GM18526 (cell line): ENCODE measurements around the gene ERCC6.

Experiments
- POLR2A ChIP-seq: IDR thresholded peaks from 3 replicates; pipeline ENCODE4 v1.6.1; 2011; ENCODE audit not compliant: insufficient read length; ENCODE audit errors: extremely low read depth

Gene ERCC6

DNA sequence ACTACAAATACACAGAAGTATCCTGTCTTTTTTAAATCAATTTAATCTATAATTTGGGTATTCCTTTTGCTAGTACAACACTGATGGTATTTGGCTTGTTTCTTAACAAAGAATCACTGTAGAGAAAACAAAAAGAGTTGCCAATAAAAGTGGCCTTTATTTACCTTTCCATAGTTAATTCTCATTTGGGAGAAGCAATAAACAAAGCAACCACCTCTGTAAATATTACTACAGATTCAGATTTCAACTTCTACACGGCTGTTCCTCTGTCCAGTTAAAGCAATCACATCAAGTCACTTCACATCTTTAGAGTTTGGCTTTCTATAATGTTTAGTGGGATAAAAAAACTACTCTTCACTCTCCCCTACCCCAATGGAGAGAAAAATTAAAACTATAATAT lies 34.4 kb downstream of the ERCC6 start:
- TF ChIP-seq POLR2A: no peak

DNA sequence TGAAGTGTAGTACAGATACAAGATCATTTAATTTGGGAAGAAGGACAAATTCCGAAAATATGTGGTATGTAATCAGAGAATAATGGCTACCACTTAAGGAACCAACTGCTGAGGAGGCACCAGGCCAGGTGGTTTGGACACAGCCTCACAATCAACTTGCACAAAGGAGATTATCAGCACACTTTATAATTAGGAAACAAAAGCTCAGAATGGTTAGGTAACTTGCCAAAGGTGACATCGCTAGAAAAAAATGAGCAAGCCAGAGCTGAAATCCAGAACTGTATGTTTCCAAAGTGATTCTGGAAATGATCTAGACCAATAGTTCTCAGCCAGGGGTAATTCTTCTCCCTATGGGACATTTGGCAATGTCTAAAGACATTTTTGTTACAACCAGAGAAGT lies 36.6 kb downstream of the ERCC6 start:
- TF ChIP-seq POLR2A: no peak

DNA sequence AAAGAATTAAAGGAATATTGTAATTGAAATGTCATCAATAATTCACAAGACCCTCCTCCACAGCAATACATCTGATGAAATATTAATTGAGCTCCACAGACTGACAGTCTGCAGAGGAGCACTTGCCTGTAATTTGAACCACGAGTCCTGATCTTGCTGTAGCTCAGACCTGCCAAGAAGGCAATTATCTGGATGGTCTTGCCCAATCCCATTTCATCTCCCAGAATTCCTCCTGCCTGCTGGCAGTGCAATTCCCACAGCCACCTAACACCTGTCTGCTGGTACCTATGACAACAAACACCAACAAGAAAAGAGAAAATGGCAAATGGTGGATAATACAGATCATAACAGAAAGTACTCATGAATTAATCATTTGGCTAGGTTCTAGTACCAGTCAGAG lies 38.5 kb downstream of the ERCC6 start:
- TF ChIP-seq POLR2A: no peak

DNA sequence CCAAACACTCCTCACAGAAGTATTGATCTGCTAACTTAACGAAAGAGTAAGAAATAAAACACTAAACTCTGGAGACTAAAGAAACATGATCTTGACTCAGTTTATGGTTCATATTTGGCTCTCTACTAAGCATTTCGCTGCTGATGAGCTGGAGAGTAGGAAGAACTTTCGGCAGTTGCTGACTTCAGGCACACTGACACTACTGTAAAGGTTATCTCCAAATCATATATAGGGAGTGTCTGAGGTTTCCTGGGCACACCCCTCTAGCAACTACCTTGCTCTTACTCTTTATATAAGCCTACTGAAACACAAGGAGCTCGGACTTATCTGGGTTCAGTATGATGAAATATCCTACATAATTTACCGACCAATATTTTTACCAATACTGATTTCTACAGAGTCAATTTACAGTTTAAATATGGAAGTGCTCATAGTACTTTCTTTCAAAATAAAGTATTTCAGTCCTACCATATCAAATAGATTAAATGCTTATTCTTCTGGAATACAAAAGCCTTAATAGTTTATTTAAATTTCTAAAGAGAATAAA lies 39.5 kb downstream of the ERCC6 start:
- no peak for TF ChIP-seq POLR2A

DNA sequence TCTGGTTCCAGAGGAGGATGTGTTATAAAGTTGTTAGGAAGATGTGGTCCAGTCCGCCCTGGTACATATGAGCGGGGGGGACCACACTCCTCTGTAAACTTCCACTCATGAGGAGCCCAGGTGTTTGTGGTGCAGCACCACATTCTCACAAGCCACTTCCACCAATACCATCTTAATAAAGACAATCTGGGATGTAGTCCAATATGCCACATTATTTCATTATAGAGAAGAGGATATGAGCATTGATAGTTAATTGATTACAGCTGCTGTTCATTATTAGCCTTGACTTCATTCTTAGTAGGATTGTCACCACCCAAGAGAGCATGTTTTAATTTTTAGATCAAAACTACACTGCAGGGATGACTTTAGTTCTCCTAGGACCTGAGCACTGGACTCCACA lies 40.5 kb downstream of the ERCC6 start:
- TF ChIP-seq POLR2A: no peak

DNA sequence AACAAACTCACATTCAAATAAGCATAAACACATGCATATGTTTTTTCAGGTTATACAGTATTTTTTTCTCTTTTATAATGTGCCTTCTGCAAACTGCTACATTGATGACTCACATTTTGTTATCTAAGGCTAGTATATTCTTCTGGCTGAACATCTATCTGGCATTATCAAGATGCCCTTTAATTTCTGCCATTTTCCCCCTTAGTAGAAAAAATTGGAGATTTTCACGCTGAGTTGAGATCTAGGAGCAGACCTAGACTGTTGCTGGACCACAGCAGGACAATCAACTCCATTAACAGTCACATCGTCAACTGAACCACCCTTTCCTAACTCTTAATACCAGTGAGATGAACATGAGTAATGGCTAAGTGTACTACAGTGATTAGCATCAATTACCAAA lies 41.6 kb downstream of the ERCC6 start:
- TF ChIP-seq POLR2A: no peak

DNA sequence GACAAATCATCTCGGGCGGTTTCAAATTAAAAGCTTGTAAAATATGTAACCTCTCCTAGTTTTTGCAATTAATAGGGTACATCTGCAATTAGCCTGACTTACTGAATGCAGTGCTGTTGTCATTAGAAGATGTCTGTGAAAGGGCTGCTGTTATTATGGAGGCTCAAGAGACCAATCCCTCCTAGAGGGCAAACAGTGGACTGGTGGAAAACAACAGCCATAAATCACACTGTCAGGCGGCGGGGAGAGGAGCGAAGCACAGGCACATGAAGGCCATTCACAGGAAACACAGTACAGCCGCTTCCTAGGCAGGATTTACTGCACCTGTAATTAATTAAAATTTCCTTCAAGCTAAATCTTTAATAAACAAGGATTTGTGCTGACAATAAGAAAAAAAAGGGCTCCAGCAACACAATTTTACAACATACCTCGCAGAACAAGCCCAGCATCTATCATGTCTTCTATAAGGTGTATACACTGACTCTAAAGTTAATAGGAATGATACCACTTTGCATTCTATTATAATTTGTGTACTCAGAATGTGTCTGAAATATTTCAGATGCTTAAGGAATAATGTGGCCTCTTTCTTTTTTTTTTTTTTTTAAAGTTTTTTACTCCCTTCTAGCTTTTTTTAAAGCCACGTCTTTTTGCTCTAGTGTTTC lies 50.7 kb downstream of the ERCC6 start:
- no peak for TF ChIP-seq POLR2A

DNA sequence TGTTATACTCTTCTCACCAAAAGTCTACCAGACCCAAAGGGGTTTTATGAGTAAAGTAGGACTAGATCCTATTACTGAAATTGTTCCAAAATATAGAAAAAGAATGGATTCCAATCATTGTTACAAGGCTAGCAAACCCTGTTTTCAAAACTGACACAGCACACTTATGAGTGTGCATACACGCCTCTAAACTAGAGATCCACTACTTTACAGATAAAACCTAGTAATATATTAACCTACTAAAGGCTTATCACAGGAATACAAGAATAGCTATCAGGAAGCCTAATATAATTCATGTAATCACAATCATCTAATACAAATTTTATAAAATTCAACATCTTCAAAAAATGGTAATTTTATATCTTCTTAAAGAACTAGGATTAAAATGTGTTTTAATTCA lies 52.2 kb downstream of the ERCC6 start:
- TF ChIP-seq POLR2A: no peak

DNA sequence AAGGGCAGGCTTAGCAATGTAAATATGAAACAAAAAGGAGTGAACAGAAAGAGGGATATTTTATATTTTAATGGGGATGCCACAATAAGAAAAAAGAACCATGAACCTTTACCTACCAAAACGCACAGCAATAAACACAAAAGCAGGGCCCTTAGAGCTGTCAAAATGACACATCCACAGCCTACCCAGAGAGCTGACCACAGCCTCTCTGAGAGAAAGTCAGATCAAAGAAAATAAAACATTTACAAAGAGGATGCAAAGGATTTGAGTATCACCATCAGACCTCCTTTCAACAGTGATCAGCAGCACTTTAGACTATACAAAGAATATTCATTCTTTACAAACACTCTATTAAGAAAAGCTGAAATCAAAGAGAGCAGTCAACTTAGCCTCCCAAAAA lies 52.9 kb downstream of the ERCC6 start:
- no peak for TF ChIP-seq POLR2A

DNA sequence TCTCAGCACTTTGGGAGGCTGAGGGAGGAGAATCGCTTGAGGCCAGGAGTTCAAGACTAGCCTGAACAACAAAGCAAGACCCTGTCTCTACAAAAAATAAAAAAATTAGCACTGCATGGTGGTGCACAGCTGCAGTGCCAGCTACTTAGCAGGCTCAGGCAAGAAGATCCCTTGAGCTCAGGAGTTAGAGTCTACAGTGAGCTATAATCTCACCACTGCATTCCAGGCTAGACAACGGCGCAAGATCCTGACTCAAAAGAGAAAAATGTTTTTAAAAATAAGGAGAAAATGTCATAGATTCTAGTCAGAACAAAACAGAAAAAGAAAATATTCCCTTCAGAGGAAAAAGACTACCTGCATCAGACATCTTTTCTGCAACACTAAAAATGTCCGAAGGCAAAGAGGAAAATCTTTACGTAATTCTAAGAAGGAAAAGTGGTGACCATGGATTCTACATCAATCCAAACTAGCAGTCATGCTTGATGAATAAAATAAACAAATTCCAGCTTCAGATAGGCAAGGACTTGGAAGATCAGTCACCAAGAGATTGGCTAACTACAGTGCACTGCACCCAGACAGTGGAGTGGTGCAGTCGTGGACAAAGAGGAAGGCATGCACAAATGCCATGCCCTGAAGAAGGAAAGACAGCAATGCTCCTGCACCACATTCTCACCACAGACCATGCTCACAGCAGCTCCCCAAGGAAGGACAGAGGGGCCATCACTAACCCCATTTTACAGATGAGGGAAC lies 54.3 kb downstream of the ERCC6 start:
- TF ChIP-seq POLR2A: no peak

DNA sequence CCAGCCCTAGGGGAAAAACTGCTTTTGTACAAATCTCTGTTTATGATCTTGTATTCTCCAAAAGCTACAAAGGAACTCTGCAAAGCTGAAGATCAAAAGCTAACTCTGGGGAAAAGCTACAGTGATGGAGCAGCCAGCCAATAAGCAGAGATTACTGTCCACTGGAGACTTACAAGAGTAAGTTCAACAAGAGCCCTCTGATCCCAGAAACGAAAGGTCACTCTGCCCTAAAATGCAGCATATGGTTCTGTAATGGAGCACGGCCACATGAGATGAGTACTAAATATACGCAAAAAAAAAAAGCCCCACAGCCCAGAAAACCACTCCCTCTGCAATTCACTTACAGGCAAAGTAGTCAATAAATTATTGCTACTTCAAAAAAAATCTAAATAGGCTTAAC lies 60.1 kb downstream of the ERCC6 start:
- TF ChIP-seq POLR2A: no peak

DNA sequence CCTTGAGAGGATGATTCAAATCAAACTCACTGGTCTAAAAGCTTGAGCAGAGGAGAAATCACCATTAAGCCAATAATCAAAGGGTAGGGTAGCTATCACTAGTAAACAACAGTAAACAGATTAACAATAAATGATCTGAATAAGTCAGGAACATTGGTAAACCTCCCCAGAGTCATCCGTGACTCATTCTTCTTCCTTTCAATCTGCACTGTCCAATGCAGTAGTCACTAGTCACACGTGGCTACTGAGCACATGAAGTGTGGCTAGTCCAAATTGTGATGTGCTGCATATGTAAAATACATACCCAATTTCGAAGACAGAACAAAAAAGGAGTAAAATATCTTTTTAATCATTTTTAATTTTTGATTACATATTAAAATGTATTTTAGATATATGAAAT lies 64.0 kb downstream of the ERCC6 start:
- TF ChIP-seq POLR2A: no peak

DNA sequence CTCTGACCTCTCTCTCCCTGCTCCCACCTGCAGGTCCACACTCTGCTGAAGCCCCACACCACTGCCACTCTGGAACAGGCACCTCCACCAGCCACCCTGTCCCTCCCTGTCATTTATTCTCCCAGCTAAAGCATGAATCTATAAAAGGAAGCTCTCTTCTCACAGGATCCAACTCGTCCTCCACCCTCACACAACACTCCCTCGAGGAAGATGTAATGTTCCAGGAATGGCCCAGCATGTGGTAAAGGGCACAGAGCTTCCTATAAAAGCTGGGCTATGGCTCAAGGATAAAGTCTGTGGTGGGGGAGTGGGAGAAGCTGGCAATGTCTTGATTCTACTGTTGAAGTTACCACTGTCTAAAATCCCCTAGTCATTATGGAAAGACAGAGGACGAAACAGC lies 67.4 kb downstream of the ERCC6 start:
- no peak for TF ChIP-seq POLR2A

DNA sequence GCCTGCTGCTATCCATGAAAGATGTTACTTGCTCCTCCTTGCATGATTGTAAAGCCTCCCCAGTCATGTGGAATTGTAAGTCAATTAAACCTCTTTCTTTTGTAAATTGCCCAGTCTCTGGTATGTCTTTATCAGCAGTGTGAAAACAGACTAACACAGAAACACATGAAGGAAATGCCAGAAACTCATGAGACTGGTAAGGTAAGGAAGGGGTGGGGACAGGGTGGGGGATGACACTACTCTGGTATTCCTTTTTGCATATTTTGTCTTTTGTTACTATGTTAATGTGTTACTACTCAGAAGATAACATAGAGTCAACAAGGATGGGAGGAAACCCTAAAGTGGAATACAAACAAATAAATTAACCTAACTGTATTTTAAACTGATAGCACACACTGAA lies 73.2 kb downstream of the ERCC6 start:
- no peak for TF ChIP-seq POLR2A
